Islet precursor cell (in vitro differentiated cells): ENCODE data around the gene MSI2.
"Not testable (repeated sequence)": the region's sequence is repeated elsewhere in the genome, so short reads cannot be mapped to it uniquely, and the experiment has no call there.

ENCODE experiments used
- DNase-seq: peaks from one replicate; pipeline ENCODE4 v3.0.0-alpha.2; 2018

MSI2 gene

DNA sequence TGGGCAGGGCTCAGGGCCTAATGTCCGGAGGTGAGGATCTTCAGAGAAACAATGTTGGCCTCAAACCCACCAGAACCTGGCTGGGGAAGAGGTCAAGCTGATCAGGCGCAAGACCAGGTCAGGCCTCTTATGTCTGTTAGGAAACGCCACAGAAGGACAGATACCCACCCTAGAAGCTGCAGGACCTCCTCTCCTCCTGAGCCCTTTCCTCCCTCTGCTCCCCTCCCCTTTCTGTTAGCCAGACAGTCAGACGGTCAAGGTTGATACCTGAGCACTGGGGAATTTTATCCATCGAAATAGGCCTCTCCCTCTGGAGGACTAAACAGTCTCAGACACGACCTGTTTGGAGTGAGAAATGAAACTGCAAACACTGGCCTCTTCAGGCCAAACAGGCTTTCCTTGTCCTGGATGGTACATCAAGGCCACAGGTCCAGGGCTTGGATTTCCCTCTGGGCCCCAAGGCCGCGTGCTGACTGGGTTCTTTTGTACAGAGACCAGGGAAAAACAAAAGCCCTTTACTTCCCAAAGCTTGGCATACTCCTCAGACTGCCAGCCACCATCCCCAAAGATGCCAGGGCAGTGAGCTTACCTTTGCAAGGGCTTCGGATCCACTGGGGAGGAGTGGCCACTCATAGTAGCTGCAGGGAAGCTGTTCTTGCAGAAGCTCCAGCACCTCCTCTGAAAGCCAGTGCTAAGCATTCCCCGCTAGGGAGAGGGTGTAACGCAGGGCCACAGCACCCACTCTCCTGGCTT, 353.0 kb downstream of the MSI2 start:
- peak; percentile 61 for DNase-seq

DNA sequence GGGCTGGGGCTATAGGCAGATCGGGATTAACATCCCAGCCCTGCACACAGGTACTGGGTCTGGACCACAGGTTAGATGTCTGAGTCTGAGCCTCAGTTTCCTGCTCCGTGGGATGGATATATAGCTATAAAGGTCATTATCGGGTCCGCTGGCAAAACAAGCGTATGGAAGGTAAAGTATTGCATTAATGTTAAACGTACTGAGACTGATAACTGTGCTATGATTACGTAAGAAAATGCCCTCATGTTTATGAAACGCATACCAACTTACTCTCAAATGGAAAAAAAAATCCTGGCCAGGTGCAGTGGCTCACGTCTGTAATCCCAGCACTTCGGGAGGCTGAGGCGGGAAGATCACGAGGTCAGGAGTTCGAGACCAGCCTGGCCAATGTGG, 353.6 kb downstream of the MSI2 start:
- no peak for DNase-seq

DNA sequence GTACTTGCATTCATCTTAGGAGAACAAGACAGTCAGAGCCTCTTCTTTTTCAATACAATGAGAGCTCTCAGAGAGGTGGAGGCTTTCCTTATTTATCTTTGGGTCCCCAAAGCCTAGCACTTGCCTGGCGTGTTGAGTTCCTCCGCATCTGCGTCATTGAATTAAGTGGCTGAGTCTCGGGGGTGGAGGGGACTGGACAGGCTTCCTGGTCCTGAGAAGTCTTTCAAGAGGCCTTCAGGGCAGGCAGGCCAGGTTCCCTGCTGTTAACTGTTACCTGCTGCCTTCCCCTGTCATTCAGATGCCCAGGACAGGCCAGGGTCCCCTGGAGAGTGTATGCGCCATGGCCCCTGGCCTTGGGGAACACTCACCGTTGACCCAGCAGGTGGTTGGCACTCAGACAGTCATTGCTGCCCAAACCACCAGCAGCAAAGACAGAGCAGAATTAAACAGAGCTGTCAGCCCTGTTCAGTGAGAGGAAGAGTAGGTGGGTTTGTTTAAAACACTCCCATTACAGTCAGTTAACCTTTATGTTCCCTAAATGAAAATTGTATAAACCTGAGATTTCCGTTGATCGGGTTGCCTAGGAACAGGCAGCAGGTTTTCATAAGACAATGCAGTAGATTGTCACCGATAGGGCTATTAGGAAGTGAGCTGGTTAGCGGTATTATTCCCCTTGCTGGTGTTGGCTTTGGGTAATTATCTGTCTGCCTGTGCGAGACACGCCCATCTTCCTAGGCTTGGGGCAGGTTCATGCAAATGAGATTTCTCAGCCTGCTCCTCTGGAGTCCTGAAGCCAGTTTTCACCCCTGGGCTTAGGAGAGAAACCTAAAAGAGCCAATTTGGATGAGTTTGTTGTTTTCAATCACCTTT, 356.1 kb downstream of the MSI2 start:
- DNase-seq, result peak; percentile 87

DNA sequence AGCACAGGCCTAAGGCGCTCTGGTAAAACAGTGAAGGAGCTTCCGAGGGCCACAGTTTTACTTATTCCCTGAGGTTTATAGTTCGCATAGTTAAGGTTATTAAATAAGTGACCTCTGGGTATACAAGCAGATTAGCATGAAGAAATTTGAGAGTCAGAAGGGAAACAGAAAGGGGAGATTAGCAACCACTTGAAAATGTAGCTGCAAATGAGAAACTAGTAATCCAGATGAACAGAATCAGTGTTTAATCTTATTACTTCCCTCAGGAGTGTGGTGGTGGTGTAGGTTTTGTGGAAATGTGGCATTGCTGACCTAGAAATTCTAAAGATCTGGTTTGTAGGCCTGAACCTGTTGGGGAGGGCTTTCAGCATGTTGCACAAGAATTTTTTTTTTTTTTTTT, 358.4 kb downstream of the MSI2 start:
- no peak for DNase-seq

DNA sequence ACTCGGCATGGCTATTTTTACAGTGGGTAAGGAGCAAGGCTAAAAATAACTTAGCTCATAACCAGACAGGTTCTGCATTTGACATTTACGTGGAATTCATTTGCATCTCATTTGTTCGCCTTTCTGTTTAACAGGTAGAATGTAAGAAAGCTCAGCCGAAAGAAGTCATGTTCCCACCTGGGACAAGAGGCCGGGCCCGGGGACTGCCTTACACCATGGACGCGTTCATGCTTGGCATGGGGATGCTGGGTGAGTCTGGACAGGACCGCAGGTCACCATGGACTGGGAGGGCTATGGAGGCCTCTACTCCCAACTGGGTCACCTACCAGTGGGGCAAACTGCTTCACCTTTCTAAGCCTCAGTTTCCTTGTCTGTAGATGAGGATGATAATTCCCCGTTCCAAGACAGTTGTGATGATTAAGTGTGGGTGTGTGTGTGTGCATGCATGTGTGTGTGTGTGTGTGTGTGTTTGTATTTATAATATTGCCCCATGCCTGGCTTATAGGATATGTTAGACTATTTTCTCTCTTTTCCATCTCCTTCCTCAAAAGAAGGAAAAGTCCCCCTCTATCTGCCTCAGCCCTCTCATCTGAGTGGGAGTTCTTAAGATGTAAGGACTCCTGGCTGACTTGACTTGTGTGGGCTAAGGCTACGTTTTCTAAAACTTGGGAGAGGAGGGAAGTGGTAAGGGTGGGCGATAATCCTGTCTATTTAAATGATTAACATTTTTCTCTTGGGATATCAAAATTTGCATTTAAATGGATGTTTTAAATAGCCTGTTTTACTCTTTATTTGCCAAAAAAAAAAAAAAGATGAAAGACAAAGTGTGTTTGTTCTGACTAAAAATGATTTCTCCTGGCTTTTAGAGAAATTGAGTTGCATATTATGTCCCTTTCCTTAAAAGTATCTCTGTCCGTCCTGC, 359.8 kb downstream of the MSI2 start:
- no peak for DNase-seq

DNA sequence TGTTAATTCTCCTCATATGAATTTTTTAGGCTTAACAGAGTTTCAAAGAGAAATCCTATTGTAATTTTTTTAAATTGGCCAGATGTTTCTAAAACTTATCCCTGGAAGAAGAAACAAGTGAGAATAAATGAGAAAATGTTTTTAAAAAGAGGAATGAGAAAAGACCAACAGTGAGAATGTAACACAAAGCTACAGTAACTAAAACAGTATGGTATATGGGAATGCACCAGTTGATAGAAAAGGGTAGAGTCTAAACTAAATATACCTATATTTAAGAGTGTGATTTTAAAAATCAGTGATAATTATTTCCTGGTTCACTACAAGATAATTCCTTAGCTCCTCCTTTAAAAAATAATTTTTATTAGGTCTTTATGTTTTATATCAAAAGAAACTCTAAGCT, 360.9 kb downstream of the MSI2 start:
- DNase-seq, result no peak

DNA sequence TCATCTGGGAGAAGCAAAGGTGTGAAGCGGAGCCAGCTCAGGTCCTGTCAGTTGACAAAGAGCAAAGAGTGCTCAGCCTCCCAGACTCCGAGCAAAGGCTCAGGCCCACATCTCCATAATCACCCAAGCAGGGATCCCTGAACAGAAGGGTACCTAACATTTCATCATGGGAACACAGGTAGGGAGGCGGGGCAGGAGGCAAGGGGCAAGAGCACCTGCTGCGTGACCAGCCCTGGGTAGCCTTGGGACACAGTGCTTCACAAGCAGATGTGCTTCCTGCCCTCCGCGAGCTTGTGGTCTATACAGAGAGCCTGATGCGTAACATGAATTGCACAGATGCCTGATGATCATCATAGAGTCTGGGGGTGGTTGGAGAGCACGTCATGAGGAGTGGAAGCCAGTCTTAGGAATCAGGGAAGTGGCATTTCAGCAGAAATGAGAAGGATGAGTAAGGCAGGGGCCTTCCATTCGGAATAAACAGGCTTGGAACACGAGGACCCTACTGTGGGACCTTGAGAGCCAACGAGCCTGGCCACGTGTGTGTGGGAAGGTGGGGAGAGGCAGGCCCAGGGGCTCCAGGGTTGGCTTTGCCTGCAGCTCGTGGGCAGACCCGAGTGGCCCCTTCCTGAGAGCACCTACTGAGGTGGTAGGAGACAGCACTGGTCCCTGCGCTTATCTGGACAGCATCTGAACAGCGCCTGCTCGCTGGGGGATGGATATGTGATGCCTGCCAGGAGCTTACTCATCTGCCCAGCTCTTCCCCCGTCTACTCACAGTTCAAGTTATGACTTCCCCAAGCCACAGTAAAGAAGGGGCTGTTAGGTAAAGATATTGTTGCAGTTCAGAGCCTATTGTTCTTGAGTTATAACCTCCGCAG, 363.0 kb downstream of the MSI2 start:
- peak; percentile 87 for DNase-seq

DNA sequence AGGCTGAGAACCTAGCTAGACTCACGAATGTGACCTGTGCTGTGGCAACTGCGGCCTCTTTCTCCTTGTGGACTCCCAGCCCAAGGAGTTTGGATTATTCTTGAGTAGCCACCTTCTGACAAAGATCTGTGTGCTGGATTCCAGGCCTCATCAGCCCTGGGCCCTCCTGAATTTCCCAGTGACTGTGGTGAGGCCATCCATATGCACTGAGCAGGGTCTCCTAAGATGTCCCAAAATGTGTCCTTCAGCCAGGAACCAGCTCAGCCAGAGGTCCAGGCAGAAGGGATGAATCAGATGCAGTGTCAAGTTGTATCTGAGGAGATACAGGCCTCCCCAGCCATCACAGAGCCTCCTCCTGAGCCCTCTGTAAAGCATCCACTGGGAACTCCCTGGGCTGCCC, 364.3 kb downstream of the MSI2 start:
- DNase-seq, result no peak

DNA sequence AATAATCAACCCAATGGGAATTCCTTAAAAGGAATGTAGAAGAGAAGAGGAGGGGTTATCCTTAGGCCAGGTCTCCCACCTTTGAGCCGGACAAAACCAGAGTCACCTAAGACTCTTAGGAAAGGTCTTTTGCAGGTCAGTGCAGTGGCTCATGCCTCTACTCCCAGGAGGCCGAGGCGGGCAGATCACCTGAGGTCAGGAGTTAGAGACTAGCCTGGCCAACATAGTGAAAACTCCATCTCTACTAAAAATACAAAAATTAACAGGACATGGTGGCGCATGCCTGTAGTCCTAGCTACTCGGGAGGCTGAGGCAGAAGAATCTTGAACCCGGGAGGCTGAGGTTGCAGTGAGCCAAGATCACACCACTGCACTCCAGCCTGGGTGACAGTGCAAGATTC, 365.5 kb downstream of the MSI2 start:
- DNase-seq, result not testable (repeated sequence)

DNA sequence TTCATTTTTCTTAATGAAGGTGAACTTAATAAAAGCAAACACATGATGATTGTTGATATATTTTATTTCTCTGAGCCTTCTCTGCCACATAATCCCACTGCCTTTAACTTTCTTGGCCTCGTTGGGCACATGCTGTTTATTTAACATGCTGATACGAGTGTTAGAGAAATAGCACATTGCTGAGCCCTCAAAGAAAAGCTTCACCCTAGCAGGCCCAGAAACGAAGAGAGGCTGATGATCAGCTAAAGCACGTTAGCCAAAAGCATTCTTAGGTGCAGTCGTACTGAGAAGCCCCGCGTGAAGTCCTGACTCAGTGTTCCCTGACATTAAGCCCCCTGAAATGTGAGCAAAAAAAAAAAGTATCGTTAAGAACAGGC, 366.0 kb downstream of the MSI2 start:
- no peak for DNase-seq

DNA sequence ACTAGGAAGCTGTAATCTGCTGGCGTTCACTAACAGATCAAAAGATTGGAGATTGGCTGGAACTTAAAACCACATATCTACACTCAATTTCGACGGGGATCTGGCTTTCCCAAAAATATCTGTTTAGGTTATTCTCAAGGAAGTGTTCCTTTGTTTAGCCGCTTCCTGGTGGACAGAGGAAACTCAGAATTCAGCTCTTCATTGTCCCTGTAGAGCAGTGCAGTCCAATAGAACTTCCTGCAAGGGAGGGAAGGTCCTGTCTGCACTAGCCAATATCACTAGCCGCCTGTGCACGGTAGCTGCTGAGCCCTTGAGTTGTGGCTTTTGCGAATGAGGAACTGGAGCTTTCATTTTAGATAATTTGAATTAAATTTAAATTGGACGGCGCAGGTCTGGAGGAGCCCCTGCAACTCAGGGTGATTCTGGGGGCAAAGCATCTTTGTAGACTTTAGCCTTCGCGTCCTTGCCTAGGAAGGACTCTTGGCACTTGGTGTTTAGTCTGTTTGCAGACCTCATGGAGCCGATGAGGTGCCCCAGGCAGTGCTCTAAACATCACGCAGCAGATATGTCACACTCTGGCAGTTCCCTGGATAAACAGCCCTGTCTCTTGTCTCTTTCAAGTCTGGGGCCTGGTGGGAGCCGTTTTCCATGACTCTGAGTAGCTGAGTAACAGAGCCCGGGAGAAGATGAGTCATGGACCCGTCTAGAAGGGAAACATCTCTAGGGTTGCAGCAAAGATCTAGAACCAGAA, 366.5 kb downstream of the MSI2 start:
- peak; percentile 100 for DNase-seq

DNA sequence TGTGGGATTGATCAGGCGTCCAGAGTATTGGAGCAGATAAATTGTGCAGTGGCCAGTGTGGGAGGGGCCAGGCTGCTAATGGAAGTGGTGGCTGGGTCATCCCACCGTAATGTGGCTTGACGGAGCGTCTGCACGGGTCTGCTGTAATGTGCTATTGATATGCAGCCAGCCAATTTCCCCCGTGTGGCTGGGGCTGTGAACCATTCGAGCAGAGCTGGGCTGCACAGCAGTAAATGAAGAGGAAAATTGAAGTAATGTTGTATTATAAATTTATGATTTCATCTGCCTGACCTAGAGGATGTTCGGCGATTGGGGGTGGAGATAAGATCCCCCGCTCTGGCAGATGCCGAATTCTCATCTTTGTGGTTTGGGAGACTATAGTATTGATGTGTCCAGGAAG, 367.3 kb downstream of the MSI2 start:
- DNase-seq, result peak; percentile 93

DNA sequence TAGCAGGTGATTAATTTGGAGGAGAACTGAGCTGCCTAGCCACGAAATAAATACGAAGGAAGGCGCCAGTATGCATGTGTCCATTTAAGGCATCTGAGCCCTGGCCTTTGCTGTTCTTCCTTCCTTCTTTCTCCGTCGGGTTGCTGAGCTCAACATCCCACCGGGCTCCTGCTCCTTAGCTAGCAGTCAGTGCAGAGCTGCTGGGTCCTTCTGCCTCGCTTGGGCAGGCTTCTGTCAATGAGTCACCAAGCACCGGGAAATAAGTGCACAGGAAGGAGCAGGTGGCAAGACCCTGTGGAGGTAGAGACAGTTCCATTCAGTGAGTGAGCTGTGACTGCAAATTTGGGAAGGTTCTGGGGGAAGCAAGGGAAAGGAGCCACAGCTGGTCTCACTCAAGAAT, 368.1 kb downstream of the MSI2 start:
- peak; percentile 78 for DNase-seq

DNA sequence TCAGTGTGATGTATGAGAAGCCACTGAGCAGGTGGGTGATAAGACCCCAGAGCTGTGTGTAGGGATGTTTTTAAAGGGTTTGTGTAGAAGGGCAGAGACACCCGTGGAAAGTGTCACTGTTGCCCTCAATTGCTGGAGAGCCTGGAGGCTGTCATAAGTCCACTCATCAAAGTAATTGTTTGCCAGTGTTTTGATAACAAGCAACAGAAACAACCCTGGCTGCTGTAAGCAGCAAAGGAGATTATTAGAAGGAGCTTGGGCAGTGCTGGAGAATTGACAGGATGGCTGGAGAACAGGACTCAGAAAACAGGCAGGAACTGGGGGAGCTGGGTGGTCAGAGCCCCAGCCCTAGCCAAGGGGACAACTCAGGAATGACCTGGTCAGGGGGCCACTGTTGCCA, 369.2 kb downstream of the MSI2 start:
- no peak for DNase-seq

DNA sequence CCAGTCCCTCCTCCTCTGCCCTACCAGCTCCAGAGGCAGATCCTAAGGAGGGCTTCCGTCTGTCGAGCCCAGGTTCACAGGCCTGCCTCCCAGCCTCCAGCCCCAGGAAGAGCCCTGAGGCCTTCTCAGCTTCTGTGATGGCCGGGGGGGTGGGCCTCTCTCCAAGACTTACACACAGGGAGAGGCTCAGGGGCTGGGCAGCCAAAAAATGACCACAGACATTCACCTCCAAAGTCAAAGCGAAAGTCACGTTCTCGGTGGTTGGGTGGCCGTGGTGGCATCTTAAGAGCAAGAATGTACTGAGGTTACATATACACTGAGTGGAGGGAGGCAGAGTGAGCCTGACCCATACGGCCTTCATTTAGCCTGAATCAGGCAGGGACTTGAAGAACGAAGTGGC, 369.6 kb downstream of the MSI2 start:
- DNase-seq, result no peak

DNA sequence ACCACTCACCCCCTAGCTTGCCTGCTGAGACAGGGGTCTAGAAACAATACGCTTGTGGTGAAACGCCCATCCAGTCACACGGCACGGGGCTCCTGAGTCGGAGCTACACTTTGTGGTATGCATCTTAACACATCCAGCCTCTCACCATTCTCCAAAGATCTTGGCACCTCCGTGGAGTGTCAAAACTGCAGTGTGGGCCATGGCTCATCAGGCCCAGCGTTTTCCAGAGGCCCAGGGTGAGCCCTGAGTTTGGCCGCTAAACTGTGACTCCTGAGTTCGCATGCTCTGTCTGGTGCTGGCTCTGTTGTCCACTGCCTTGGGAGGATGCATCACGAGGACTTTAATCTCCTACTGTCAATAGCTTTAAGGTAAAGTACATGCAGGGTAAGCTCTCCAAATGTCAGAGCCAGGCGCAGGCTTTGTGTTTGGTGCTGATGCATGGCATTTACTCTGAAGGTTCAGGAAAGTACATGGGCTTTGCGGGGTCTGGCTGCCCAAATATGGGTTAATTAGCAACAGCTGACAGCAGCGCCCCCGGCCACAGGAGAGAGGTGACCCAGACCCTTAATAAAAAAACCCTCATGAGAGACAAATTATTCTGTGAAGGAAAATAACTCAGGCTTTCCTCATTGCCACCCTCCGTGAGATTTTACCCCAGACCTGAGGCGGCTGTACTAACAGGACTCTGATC, 370.3 kb downstream of the MSI2 start:
- no peak for DNase-seq

DNA sequence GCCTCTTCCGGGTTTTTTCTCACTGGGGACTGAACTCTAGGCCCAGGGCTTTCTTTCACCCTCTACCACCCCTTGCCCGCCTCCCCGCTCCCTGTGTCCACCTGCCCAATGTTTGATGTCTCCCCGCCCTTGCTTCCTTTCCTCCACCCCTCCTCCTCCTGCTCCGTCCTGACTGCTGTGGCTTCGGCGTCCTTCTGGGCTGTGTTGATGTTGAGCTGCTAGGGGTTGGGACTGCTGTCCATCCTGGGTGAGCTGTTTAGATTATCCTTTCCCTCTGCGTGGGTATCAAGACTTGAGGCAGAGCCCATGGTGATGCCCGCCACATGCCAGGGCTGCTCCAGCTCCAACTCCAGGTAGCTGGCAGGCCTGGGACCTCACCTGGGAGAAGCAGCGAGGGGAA, 371.3 kb downstream of the MSI2 start:
- no peak for DNase-seq

DNA sequence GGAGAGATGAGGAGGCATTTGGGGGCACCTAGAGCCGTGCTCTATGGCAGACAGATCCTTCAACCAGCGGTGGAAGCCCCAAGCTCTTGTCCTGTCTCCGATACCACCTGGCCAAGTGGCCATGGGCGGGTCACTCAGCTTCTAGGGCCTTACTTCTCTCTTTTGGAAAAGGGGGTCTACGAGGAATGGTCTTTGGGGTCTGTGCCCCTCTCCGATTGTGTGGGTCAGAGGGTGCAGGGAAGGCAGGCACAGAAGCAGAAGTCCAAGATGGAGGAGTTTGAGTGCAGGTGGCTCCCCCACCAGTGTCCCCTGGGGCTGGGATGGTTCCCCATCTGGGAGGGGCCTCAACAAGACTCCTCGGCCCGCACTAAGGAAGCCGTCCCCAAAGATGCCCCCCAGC, 372.1 kb downstream of the MSI2 start:
- no peak for DNase-seq

DNA sequence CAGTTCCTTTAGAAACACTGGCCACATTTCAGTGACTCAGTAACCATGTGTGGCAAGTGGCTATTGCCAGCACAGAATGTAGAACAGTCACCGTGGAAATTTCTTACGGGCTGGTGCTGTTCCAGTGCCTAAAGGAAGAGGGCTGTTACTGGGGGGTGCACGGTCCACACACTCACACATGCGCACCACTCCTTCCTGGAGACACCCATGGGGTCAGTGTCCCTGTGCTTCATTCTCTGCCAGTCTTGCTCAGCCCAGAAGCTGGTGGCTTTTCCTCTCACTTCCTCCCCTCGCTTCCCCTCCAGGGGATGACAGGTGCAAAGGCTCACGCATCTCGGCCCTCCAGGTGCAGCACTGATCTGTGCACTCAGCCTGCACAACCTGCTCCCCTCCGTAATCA, 373.1 kb downstream of the MSI2 start:
- no peak for DNase-seq

DNA sequence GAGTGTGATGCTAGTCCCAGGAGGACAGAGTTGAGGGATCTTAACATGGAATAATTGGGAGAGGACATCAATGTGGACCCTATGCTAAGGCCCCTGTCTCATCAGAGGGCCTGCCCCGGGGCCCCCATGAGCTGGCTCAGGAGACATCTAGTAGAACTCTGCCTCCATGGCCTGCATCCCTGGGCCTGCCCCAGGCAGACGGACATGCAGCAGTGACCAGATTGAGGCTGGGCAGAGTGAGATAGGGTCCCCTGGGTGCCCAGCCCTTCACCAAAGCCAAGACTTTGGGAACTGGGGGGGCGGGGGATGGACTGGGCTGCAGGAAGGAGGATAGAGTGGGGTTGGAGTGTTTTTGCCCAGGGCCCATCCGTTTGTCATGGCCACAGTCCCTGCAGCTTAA, 373.6 kb downstream of the MSI2 start:
- DNase-seq, result no peak

DNA sequence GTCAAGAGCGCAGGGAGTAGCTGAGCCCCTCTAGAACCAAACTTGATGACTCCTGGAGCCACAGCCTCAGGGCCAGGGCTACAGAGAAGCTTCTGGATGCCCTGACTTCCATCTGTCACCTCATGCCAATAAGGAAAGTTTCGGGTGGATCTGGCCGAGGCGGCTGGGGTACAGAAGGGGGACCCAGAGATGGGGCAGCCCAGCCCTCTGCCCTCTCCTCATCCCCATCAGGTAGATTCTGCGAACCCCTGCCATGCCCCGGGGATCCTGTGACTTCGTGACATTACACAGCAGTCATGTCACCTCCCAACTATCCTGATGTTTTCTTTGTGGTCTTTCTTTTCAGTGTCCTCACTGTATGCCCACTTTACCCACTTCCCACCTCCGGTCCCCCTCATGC, 374.4 kb downstream of the MSI2 start:
- DNase-seq, result no peak
